Spleen (tissue), 11 donors: Measurements from ENCODE around the gene GRIK4. TPM values are rescaled to one million over a fixed set of nuclear protein-coding genes. Genes with fewer than 3 reads are reported as not detected.

Experiments
- DNase-seq: peaks from one replicate; pipeline ENCODE4 v3.0.0-alpha.2; 2020
- H3K27ac ChIP-seq, 8 donors: fragments of 200-600 bp; sonication (generic) in 7 of 8; 1 replicate in 4 of 8; 2 replicates in 4 of 8; pipeline versions ENCODE4 v1.5.0 to v1.8.0; 2016 to 2021; ENCODE audit warnings: inconsistent platforms in 4 of 8, mild to moderate bottlenecking in 4 of 8, moderate library complexity in 1 of 8
- H3K27me3 ChIP-seq, 7 donors: fragments of 200-600 bp; sonication (generic) in 6 of 7; replicated peaks in 1 of 7; 1 replicate in 4 of 7; 2 replicates in 3 of 7; pipeline versions ENCODE4 v1.5.0 to v1.8.0; 2016 to 2021; ENCODE audit warnings: inconsistent platforms in 3 of 7, mild to moderate bottlenecking in 1 of 7
- H3K36me3 ChIP-seq, 6 donors: fragments of 200-600 bp; sonication (generic) in 5 of 6; 1 replicate in 4 of 6; 2 replicates in 2 of 6; pipeline versions ENCODE4 v1.5.0 to v1.8.0; 2016 to 2021; ENCODE audit warnings: inconsistent platforms in 2 of 6
- H3K4me1 ChIP-seq, 6 donors: fragments of 200-600 bp; sonication (generic) in 5 of 6; 1 replicate in 3 of 6; 2 replicates in 3 of 6; pipeline versions ENCODE4 v1.5.0 to v1.8.0; 2016 to 2021; ENCODE audit warnings: inconsistent platforms in 3 of 6
- H3K4me3 ChIP-seq, 8 donors: fragments of 200-600 bp; sonication (generic) in 7 of 8; 1 replicate in 4 of 8; 2 replicates in 4 of 8; pipeline versions ENCODE4 v1.5.0 to v1.8.0; 2016 to 2021; ENCODE audit warnings: inconsistent platforms in 4 of 8, mild to moderate bottlenecking in 4 of 8, moderate library complexity in 2 of 8
- H3K9me3 ChIP-seq, 8 donors: fragments of 200-600 bp; sonication (generic) in 7 of 8; 1 replicate in 4 of 8; 2 replicates in 4 of 8; pipeline versions ENCODE4 v1.5.0 to v1.8.0; 2016 to 2021; ENCODE audit warnings: inconsistent platforms in 4 of 8
- CTCF ChIP-seq, 11 experiments: fragments of 200-600 bp in 7 of 11; fragments of 450-650 bp in 4 of 11; sonication (generic) in 4 of 11; IDR thresholded peaks in 8 of 11; conservative IDR thresholded peaks in 3 of 11; 1 replicate in 7 of 11; 2 replicates in 4 of 11; pipeline versions ENCODE4 v1.4.0 to v1.8.0; 2016 to 2021; ENCODE audit warnings: antibody characterized with exemption in 11 of 11, inconsistent platforms in 4 of 11, mild to moderate bottlenecking in 1 of 11
- POLR2A ChIP-seq, 3 donors: fragments of 450-650 bp; IDR thresholded peaks; one replicate each; pipeline ENCODE4 v1.5.1; 2017; ENCODE audit warnings: antibody characterized with exemption in 3 of 3, mild to moderate bottlenecking in 1 of 3
- POLR2AphosphoS5 ChIP-seq, 3 donors: sonication (generic); formaldehyde crosslinking; IDR thresholded peaks; one replicate each; pipeline ENCODE4 v1.5.1; 2017; ENCODE audit warnings: antibody characterized with exemption in 3 of 3
- WGBS, 5 donors: extraction: QIAGEN DNeasy Blood & Tissue Kit in 3 of 5; methylation state at CpG; one replicate each; pipeline versions ENCODE4 v1.1.5 to v1.1.7; 2013 to 2018; 5-methylcytosine and 5-hydroxymethylcytosine counted together
- intact Hi-C: fragments of 100-400 bp; cut with DNase I; formaldehyde crosslinking; loops from one replicate; pipeline ENCODE4 v1.15.0; 2023; ENCODE audit warnings: low total_unique reads
- polyA plus RNA-seq, 3 donors: library from polyadenylated mRNA; stranded (reverse); fragments of 200-250 nt; gene quantifications; one replicate each; pipeline ENCODE4 v1.2.1, GENCODE V29; 2013
- total RNA-seq, 7 donors: library from RNA; depleted of rRNA in 3 of 7; stranded (reverse); fragments of >200 nt in 3 of 7; fragmentation: NEBNext Ultra II Directional in 4 of 7; extraction: Animal tissue kit (Norgen Biotek cat#: 25700) in 4 of 7; gene quantifications; one replicate each; pipeline versions ENCODE4 v1.1.0 to v1.2.1, GENCODE V29; 2016 to 2021
- donor health status: healthy with polysubstance abuse.
- donor health status: DM: no; HTN: no; CAD: no; lungs with moderate emphysema.
- donor health status: DM: no; HTN: no; CAD: no.
- donor health status: Bipolar disorder and iron deficiency.
- donor health status: healthy.
- donor health status: DM: no; HTN: no; CAD: no.
- donor health status: DM: yes; HTN: yes; CAD: no.

The GRIK4 gene
- total and polyA plus RNA-seq, 10 donors, result 0.04 to 2.4 (median 0.59) TPM

GRCh38 chr11:120766318-120766717 is 254.8 kb downstream of the GRIK4 start:
- H3K36me3 ChIP-seq, result no peaks in the 10 kb centered on the region
- no peak for DNase-seq
- TF ChIP-seq POLR2AphosphoS5 (IDR thresholded peaks at IDR 0.05) (no peak), POLR2A (IDR thresholded peaks at IDR 0.05) (no peak), CTCF (IDR thresholded peaks at IDR 0.05 in 8 of 11, conservative IDR thresholded peaks at IDR 0.05 in 3 of 11) (no peak)
- H3K27me3 ChIP-seq, result peaks cover 0 to 23% (median 0%) of the 10 kb centered on the region in 7 donors
- no peaks in the 10 kb centered on the region for H3K4me1 ChIP-seq
- no peak overlapping the region for H3K4me3 ChIP-seq
- intact Hi-C loops, result no loop called here
- 76 to 90% (median 84%) methylated on average over 5 to 7 of the region's 7 CpGs for WGBS, 5 donors
- peaks cover 0 to 29% (median 3%) of the 10 kb centered on the region in 8 donors for H3K9me3 ChIP-seq
- H3K27ac ChIP-seq, result no peak overlapping the region

- H3K36me3 ChIP-seq, result no peaks in the 10 kb centered on the region
- no peak for DNase-seq
- no peak overlapping the region for H3K27ac ChIP-seq
- peaks cover 0 to 29% (median 5%) of the 10 kb centered on the region in 8 donors for H3K9me3 ChIP-seq
- H3K4me3 ChIP-seq, result no peak overlapping the region
- intact Hi-C loops, result no loop called here
- WGBS, 5 donors, result 67 to 86% (median 77%) methylated on average over 2 of the region's 2 CpGs
- no peaks in the 10 kb centered on the region for H3K4me1 ChIP-seq
- TF ChIP-seq POLR2AphosphoS5 (IDR thresholded peaks at IDR 0.05), result no peak
- TF ChIP-seq POLR2A (IDR thresholded peaks at IDR 0.05), result no peak
- TF ChIP-seq CTCF (IDR thresholded peaks at IDR 0.05 in 8 of 11, conservative IDR thresholded peaks at IDR 0.05 in 3 of 11), result no peak
- H3K27me3 ChIP-seq, result peaks cover 0 to 27% (median 0%) of the 10 kb centered on the region in 7 donors
Measured at GRCh38 chr11:120768949-120769348, 257.4 kb downstream of the GRIK4 start.

GRCh38 chr11:120769906-120770305 is 258.4 kb downstream of the GRIK4 start:
- no peak overlapping the region for H3K4me3 ChIP-seq
- no peak for DNase-seq
- no peaks in the 10 kb centered on the region for H3K4me1 ChIP-seq
- no peak overlapping the region for H3K27ac ChIP-seq
- WGBS, 5 donors, result 78 to 89% (median 87%) methylated on average over 1 of the region's 1 CpG
- peaks cover 0 to 27% (median 0%) of the 10 kb centered on the region in 7 donors for H3K27me3 ChIP-seq
- H3K36me3 ChIP-seq, result no peaks in the 10 kb centered on the region
- intact Hi-C loops, result no loop called here
- peaks cover 0 to 29% (median 5%) of the 10 kb centered on the region in 8 donors for H3K9me3 ChIP-seq
- TF ChIP-seq POLR2AphosphoS5 (IDR thresholded peaks at IDR 0.05) (no peak), CTCF (IDR thresholded peaks at IDR 0.05 in 8 of 11, conservative IDR thresholded peaks at IDR 0.05 in 3 of 11) (no peak), POLR2A (IDR thresholded peaks at IDR 0.05) (no peak)

- Histone ChIP-seq H3K27me3 (peaks cover 0 to 21% (median 0%) of the 10 kb centered on the region in 7 donors), H3K36me3 (no peaks in the 10 kb centered on the region), H3K4me1 (no peaks in the 10 kb centered on the region), H3K27ac (no peak overlapping the region), H3K9me3 (peaks cover 0 to 19% (median 5%) of the 10 kb centered on the region in 8 donors), H3K4me3 (no peak overlapping the region)
- intact Hi-C loops, result no loop called here
- DNase-seq, result no peak
- TF ChIP-seq CTCF (IDR thresholded peaks at IDR 0.05 in 8 of 11, conservative IDR thresholded peaks at IDR 0.05 in 3 of 11) (no peak), POLR2A (IDR thresholded peaks at IDR 0.05) (no peak), POLR2AphosphoS5 (IDR thresholded peaks at IDR 0.05) (no peak)
Measured at GRCh38 chr11:120771551-120772060, 260.1 kb downstream of the GRIK4 start.
